Thyroid gland (tissue), 4 donors: ENCODE data around the gene CCSER1. TPM values are rescaled to one million over a fixed set of nuclear protein-coding genes. Genes with fewer than 3 reads are reported as not detected.

Source experiments
- DNase-seq, 2 donors: peaks; one replicate each; pipeline ENCODE4 v3.0.0-alpha.2; 2019
- H3K27ac ChIP-seq, 3 donors: fragments of 200-600 bp; sonication (generic); 1 replicate in 2 of 3; 2 replicates in 1 of 3; pipeline ENCODE4 v1.5.1; 2016 to 2019; ENCODE audit warnings: mild to moderate bottlenecking in 1 of 3, moderate library complexity in 1 of 3
- H3K27me3 ChIP-seq: fragments of 200-600 bp; sonication (generic); one replicate; pipeline ENCODE4 v1.5.1; 2019
- H3K36me3 ChIP-seq, 2 donors: fragments of 200-600 bp; sonication (generic); one replicate each; pipeline ENCODE4 v1.5.1; 2016 to 2019
- H3K4me1 ChIP-seq, 2 donors: fragments of 200-600 bp; sonication (generic); one replicate each; pipeline ENCODE4 v1.5.1; 2017 to 2019
- H3K4me3 ChIP-seq, 3 donors: fragments of 200-600 bp; sonication (generic); replicated peaks in 1 of 3; 1 replicate in 2 of 3; 2 replicates in 1 of 3; pipeline ENCODE4 v1.5.1; 2016; ENCODE audit warnings: mild to moderate bottlenecking in 1 of 3
- H3K9me3 ChIP-seq: fragments of 200-600 bp; sonication (generic); one replicate; pipeline ENCODE4 v1.5.1; 2017
- POLR2A ChIP-seq, 2 donors: fragments of 450-650 bp; IDR thresholded peaks; one replicate each; pipeline ENCODE4 v1.6.1; 2017; ENCODE audit warnings: antibody characterized with exemption in 2 of 2, mild to moderate bottlenecking in 2 of 2, moderate library complexity in 1 of 2
- WGBS, 2 donors: methylation state at CpG; one replicate each; pipeline ENCODE4 v1.1.5; 2017; 5-methylcytosine and 5-hydroxymethylcytosine counted together
- intact Hi-C: fragments of 100-400 bp; cut with DNase I; formaldehyde crosslinking; loops from one replicate; pipeline ENCODE4 v1.15.1; 2023
- total RNA-seq, 4 donors: library from RNA; depleted of rRNA; stranded (reverse); fragments of >200 nt; gene quantifications; one replicate each; pipeline ENCODE4 v1.2.3, GENCODE V29; 2016
- TF ChIP-seq, protein P1 (sequence below), 6 experiments: fragments of 200-600 bp in 3 of 6; fragments of 450-650 bp in 3 of 6; sonication (generic) in 3 of 6; IDR thresholded peaks; one replicate each; pipeline ENCODE4 v1.5.1; 2016 to 2019; ENCODE audit warnings: antibody characterized with exemption in 6 of 6, mild to moderate bottlenecking in 2 of 6, inconsistent platforms in 1 of 6, moderate library complexity in 1 of 6

Gene CCSER1
- total RNA-seq, 4 donors from 2014 or later = 37.7 to 52.3 (median 43.3) TPM

- no peaks in the 10 kb centered on the region for H3K36me3 ChIP-seq
- DNase-seq = no peak
- H3K4me3 ChIP-seq = no peak overlapping the region
- intact Hi-C loops = no loop called here
- no peak overlapping the region for H3K27ac ChIP-seq
- TF ChIP-seq, protein P1, sequence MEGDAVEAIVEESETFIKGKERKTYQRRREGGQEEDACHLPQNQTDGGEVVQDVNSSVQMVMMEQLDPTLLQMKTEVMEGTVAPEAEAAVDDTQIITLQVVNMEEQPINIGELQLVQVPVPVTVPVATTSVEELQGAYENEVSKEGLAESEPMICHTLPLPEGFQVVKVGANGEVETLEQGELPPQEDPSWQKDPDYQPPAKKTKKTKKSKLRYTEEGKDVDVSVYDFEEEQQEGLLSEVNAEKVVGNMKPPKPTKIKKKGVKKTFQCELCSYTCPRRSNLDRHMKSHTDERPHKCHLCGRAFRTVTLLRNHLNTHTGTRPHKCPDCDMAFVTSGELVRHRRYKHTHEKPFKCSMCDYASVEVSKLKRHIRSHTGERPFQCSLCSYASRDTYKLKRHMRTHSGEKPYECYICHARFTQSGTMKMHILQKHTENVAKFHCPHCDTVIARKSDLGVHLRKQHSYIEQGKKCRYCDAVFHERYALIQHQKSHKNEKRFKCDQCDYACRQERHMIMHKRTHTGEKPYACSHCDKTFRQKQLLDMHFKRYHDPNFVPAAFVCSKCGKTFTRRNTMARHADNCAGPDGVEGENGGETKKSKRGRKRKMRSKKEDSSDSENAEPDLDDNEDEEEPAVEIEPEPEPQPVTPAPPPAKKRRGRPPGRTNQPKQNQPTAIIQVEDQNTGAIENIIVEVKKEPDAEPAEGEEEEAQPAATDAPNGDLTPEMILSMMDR (IDR thresholded peaks at IDR 0.05) = no peak
- TF ChIP-seq POLR2A (IDR thresholded peaks at IDR 0.05) = no peak
- no peaks in the 10 kb centered on the region for H3K9me3 ChIP-seq
- no peaks in the 10 kb centered on the region for H3K4me1 ChIP-seq
- WGBS, 2 donors = 77 to 81% methylated on average over 3 of the region's 3 CpGs
- no peaks in the 10 kb centered on the region for H3K27me3 ChIP-seq
Observed at GRCh38 chr4:90246816-90247215, 119.6 kb downstream of the CCSER1 start.

- Histone ChIP-seq H3K9me3 (no peaks in the 10 kb centered on the region), H3K27me3 (no peaks in the 10 kb centered on the region), H3K27ac (no peak overlapping the region), H3K4me3 (no peak overlapping the region), H3K4me1 (no peaks in the 10 kb centered on the region), H3K36me3 (no peaks in the 10 kb centered on the region)
- no peak for DNase-seq
- WGBS, 2 donors = 90 to 97% methylated on average over 2 of the region's 2 CpGs
- TF ChIP-seq, protein P1 (IDR thresholded peaks at IDR 0.05) = no peak
- no peak for TF ChIP-seq POLR2A (IDR thresholded peaks at IDR 0.05)
- intact Hi-C loops = no loop called here
Observed at GRCh38 chr4:90254357-90254756, 127.2 kb downstream of the CCSER1 start.

GRCh38 chr4:90274175-90274574 lies 147.0 kb downstream of the CCSER1 start:
- WGBS, 2 donors = 71 to 73% methylated on average over 1 of the region's 1 CpG
- Histone ChIP-seq H3K9me3 (no peaks in the 10 kb centered on the region), H3K36me3 (no peaks in the 10 kb centered on the region), H3K27me3 (no peaks in the 10 kb centered on the region), H3K4me1 (no peaks in the 10 kb centered on the region), H3K27ac (no peak overlapping the region), H3K4me3 (no peak overlapping the region)
- intact Hi-C loops = no loop called here
- no peak for TF ChIP-seq POLR2A (IDR thresholded peaks at IDR 0.05)
- TF ChIP-seq, protein P1 (IDR thresholded peaks at IDR 0.05) = no peak
- DNase-seq = no peak

DNA sequence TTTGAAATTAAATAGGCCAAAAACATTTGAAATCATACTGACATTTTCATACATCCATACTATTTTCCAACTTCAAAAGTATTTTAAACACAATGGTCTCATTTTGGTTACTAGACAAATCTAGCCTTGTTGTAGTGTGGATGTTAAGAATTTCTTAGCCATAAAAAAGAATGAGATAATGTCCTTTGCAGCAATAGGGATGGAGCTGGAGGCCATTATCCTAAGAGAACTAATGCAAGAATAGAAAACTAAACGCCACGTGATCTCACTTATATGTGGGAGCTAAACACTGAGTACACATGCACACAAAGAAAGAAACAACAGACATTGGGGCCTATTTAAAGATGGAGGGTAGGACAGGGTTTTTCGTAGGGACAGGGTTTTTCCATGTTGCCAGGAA lies 153.8 kb downstream of the CCSER1 start:
- Histone ChIP-seq H3K4me3 (no peak overlapping the region), H3K9me3 (no peaks in the 10 kb centered on the region), H3K27me3 (no peaks in the 10 kb centered on the region), H3K4me1 (no peaks in the 10 kb centered on the region), H3K36me3 (no peaks in the 10 kb centered on the region), H3K27ac (no peak overlapping the region)
- intact Hi-C loops = no loop called here
- TF ChIP-seq, protein P1 (IDR thresholded peaks at IDR 0.05) = no peak
- no peak for TF ChIP-seq POLR2A (IDR thresholded peaks at IDR 0.05)
- no peak for DNase-seq
- WGBS, 2 donors = 89 to 92% methylated on average over 3 of the region's 3 CpGs

- 92 to 93% methylated on average over 5 of the region's 5 CpGs for WGBS, 2 donors
- no peaks in the 10 kb centered on the region for H3K27me3 ChIP-seq
- intact Hi-C loops = no loop called here
- H3K36me3 ChIP-seq = no peaks in the 10 kb centered on the region
- H3K4me1 ChIP-seq = no peaks in the 10 kb centered on the region
- no peak for TF ChIP-seq POLR2A (IDR thresholded peaks at IDR 0.05)
- TF ChIP-seq, protein P1 (IDR thresholded peaks at IDR 0.05) = no peak
- no peak for DNase-seq
- no peak overlapping the region for H3K27ac ChIP-seq
- no peak overlapping the region for H3K4me3 ChIP-seq
- H3K9me3 ChIP-seq = no peaks in the 10 kb centered on the region
Observed at GRCh38 chr4:90281541-90282355, 154.6 kb downstream of the CCSER1 start.
